Fibroblast of villous mesenchyme (primary cell): ENCODE measurements around the gene S100A2. TPM values are rescaled to one million over a fixed set of nuclear protein-coding genes. Genes with fewer than 3 reads are reported as not detected.
"Not testable (repeated sequence)": the region's sequence is repeated elsewhere in the genome, so short reads cannot be mapped to it uniquely, and the experiment has no call there.

ENCODE experiments used
- DNase-seq: peaks from one replicate; pipeline ENCODE4 v3.0.0-alpha.2; 2010; ENCODE audit warnings: low read depth
- H3K4me3 ChIP-seq: 2 replicates; pipeline ENCODE4 v1.5.1; 2011; ENCODE audit warnings: low read depth, mild to moderate bottlenecking, low read length
- total RNA-seq: library from RNA; depleted of rRNA; stranded (reverse); fragments of >200 nt; gene quantifications from 2 replicates; pipeline ENCODE4 v1.2.3, GENCODE V29; 2012
- TF ChIP-seq, protein P1 (sequence below): IDR thresholded peaks from 2 replicates; pipeline ENCODE4 v1.5.1; 2012; ENCODE audit warnings: low read depth, mild to moderate bottlenecking, low read length; ENCODE audit not compliant: insufficient read depth

S100A2 gene
- total RNA-seq, 1 donor = 2.2 TPM

- no peak for DNase-seq
- TF ChIP-seq, protein P1, sequence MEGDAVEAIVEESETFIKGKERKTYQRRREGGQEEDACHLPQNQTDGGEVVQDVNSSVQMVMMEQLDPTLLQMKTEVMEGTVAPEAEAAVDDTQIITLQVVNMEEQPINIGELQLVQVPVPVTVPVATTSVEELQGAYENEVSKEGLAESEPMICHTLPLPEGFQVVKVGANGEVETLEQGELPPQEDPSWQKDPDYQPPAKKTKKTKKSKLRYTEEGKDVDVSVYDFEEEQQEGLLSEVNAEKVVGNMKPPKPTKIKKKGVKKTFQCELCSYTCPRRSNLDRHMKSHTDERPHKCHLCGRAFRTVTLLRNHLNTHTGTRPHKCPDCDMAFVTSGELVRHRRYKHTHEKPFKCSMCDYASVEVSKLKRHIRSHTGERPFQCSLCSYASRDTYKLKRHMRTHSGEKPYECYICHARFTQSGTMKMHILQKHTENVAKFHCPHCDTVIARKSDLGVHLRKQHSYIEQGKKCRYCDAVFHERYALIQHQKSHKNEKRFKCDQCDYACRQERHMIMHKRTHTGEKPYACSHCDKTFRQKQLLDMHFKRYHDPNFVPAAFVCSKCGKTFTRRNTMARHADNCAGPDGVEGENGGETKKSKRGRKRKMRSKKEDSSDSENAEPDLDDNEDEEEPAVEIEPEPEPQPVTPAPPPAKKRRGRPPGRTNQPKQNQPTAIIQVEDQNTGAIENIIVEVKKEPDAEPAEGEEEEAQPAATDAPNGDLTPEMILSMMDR = no peak
- no peak overlapping the region for H3K4me3 ChIP-seq
Measured at GRCh38 chr1:153532181-153532580, 33.5 kb downstream of the S100A2 start.

DNA sequence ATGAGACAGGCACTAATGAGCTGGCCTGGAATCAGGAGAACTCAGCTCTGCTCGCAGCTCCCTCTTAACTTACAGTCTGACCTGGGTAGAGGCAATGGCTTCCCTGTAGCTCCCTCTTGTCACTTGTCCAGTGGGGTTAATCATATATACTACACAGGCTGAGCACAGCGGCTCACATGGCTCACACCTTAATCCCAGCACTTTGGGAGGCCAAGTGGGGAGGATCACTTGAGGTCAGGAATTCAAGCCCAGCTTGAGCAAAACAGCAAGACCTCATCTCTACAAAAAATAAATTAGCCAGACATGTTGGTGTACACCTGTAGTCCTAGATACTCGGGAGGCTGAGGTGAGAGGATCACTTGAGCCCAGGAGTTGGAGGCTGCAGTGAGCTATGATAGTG, 34.0 kb downstream of the S100A2 start:
- TF ChIP-seq, protein P1 = no peak
- no peak for DNase-seq
- no peak overlapping the region for H3K4me3 ChIP-seq

- TF ChIP-seq, protein P1 = no peak
- no peak overlapping the region for H3K4me3 ChIP-seq
- no peak for DNase-seq
Measured at GRCh38 chr1:153527683-153528040, 38.0 kb downstream of the S100A2 start.

- no peak for DNase-seq
- H3K4me3 ChIP-seq = no peak overlapping the region
Measured at GRCh38 chr1:153527023-153527682, 38.5 kb downstream of the S100A2 start.

GRCh38 chr1:153526132-153526543, 39.5 kb downstream of the S100A2 start:
- no peak overlapping the region for H3K4me3 ChIP-seq
- TF ChIP-seq, protein P1 = no peak

More at GRCh38 chr1:153527023-153527682, 38.5 kb downstream of the S100A2 start:
- TF ChIP-seq, protein P1 = no peak

GRCh38 chr1:153525088-153525728, 40.4 kb downstream of the S100A2 start:
- TF ChIP-seq, protein P1 = no peak
- peak; percentile 34 for DNase-seq
- no peak overlapping the region for H3K4me3 ChIP-seq

More at GRCh38 chr1:153526132-153526543, 39.5 kb downstream of the S100A2 start:
- DNase-seq = no peak

DNA sequence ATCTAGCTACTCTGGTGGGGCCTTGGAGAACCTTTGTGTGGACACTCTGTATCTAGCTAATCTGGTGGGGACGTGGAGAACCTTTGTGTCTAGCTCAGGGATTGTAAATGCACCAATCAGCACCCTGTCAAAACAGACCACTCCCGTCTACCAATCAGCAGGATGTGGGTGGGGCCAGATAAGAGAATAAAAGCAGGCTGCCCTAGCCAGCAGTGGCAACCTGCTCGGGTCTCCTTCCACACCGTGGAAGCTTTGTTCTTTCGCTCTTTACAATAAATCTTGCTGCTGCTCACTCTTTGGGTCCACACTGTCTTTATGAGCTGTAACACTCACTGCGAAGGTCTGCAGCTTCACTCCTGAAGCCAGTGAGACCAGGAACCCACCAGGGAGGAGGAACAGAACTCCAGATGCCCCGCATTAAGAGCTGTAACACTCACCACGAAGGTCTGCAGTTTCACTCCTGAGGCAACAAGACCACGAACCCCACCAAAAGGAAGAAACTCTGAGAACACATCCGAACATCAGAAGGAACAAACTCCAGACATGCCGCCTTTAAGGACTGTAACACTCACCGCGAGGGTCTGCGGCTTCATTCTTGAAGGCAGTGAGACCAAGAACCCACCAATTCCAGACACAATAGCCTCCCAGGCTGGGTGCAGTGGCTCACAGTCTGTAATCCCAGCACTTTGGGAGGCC, 43.1 kb downstream of the S100A2 start:
- H3K4me3 ChIP-seq, DNase-seq: not testable (repeated sequence)

- DNase-seq, H3K4me3 ChIP-seq: not testable (repeated sequence)
Measured at GRCh38 chr1:153521808-153522207, 43.8 kb downstream of the S100A2 start.
